A549 (cell line): ENCODE data around the gene CHRNA10. TPM values are rescaled to one million over a fixed set of nuclear protein-coding genes. Genes with fewer than 3 reads are reported as not detected.

Experiments used
- ATAC-seq, 2 experiments: fragments of 200-7000 bp in 1 of 2; fragments of >200 bp in 1 of 2; cut with Nextera tagmentation in 1 of 2; cut with Tn5 transposase in 1 of 2; 3 replicates each; pipeline versions ENCODE4 v1.8.0 to v1.9.1; 2018 to 2020; ENCODE audit warnings: mild to moderate bottlenecking in 1 of 2, moderate library complexity in 1 of 2
- CTCF ChIA-PET: fragments of 300-600 bp; sonication (Branson Sonifier 250); formaldehyde crosslinking; extraction: SDS; loops from one replicate; lab custom pipeline; 2021; ENCODE audit warnings: antibody characterized with exemption, inconsistent platforms; lab: Yijun Ruan, JAX
- POLR2A ChIA-PET: fragments of 350-600 bp; formaldehyde crosslinking; extraction: SDS; loops from one replicate; lab custom pipeline; 2021; ENCODE audit warnings: antibody characterized with exemption, inconsistent platforms; lab: Yijun Ruan, JAX
- DNase-seq, 2 experiments: peaks; one replicate each; pipeline versions ENCODE4 v3.0.0 to v3.0.0-alpha.2; 2011 to 2016; ENCODE audit warnings: low read depth in 1 of 2, low spot score in 1 of 2
- FAIRE-seq: peaks from 2 replicates; lab custom pipeline; 2011; peaks lifted over from hg19 to GRCh38; lab: Jason Lieb, UNC
- H3K27ac ChIP-seq, 2 experiments: fragments of >200 bp; sonication (Bioruptor Twin); formaldehyde crosslinking; 3 replicates each; pipeline ENCODE4 v1.5.1; 2016 to 2017
- H3K4me1 ChIP-seq: fragments of >200 bp; sonication (Bioruptor Twin); formaldehyde crosslinking; 3 replicates; pipeline ENCODE4 v1.6.1; 2016
- H3K4me2 ChIP-seq: fragments of >200 bp; sonication (Bioruptor Twin); formaldehyde crosslinking; 3 replicates; pipeline ENCODE4 v1.6.1; 2016
- H3K4me3 ChIP-seq: fragments of >200 bp; sonication (Bioruptor Twin); formaldehyde crosslinking; 3 replicates; pipeline ENCODE4 v1.5.1; 2016
- H3K9me3 ChIP-seq: fragments of >200 bp; sonication (Bioruptor Twin); formaldehyde crosslinking; 3 replicates; pipeline ENCODE4 v1.6.1; 2016
- BCL3 ChIP-seq: fragments of >200 bp; sonication (Bioruptor Twin); formaldehyde crosslinking; IDR thresholded peaks from 3 replicates; pipeline ENCODE4 v1.6.1; 2016
- CTCF ChIP-seq: fragments of >200 bp; sonication (Bioruptor Twin); formaldehyde crosslinking; IDR thresholded peaks from 3 replicates; pipeline ENCODE4 v1.5.1; 2016
- EHMT2 ChIP-seq: fragments of 200-600 bp; sonication (generic); IDR thresholded peaks from 2 replicates; pipeline ENCODE4 v1.6.1; 2016; ENCODE audit warnings: antibody characterized with exemption, low read depth, mild to moderate bottlenecking, moderate library complexity
- EP300 ChIP-seq, 2 experiments: fragments of >200 bp; sonication (Bioruptor Twin); formaldehyde crosslinking; IDR thresholded peaks; 2 replicates in 1 of 2; 3 replicates in 1 of 2; pipeline ENCODE4 v1.6.1; 2016 to 2017
- FOSL2 ChIP-seq, 2 experiments: fragments of 450-650 bp in 1 of 2; fragments of >200 bp in 1 of 2; sonication (Bioruptor Twin) in 1 of 2; formaldehyde crosslinking; IDR thresholded peaks; 2 replicates each; pipeline versions ENCODE4 v1.5.0 to v1.6.1; 2016 to 2020; ENCODE audit warnings: mild to moderate bottlenecking in 1 of 2, moderate library complexity in 1 of 2
- FOXS1 ChIP-seq: fragments of 250-450 bp; sonication (Bioruptor Pico); IDR thresholded peaks from 2 replicates; pipeline ENCODE4 v1.5.0; 2020; ENCODE audit warnings: mild to moderate bottlenecking, moderate library complexity
- GATA3 ChIP-seq: IDR thresholded peaks from 2 replicates; pipeline ENCODE4 v1.6.1; 2012; ENCODE audit warnings: borderline replicate concordance
- HDAC2 ChIP-seq: fragments of 200-600 bp; sonication (generic); IDR thresholded peaks from 2 replicates; pipeline ENCODE4 v1.6.1; 2016
- HOXA7 ChIP-seq: fragments of 250-450 bp; sonication (Bioruptor Pico); IDR thresholded peaks from 2 replicates; pipeline ENCODE4 v1.5.0; 2020; ENCODE audit warnings: mild to moderate bottlenecking, moderate library complexity
- HOXB13 ChIP-seq: fragments of 250-450 bp; sonication (Bioruptor Pico); IDR thresholded peaks from 2 replicates; pipeline ENCODE4 v1.5.0; 2020; ENCODE audit warnings: low read depth, mild to moderate bottlenecking, moderate library complexity
- JUNB ChIP-seq: fragments of >200 bp; sonication (Bioruptor Twin); formaldehyde crosslinking; IDR thresholded peaks from 2 replicates; pipeline ENCODE4 v1.6.1; 2016
- KDM5A ChIP-seq: fragments of 200-600 bp; sonication (generic); IDR thresholded peaks from 2 replicates; pipeline ENCODE4 v1.6.1; 2016; ENCODE audit warnings: antibody characterized with exemption, mild to moderate bottlenecking
- MAZ ChIP-seq: fragments of 150-350 bp; IDR thresholded peaks from 2 replicates; pipeline ENCODE4 v1.6.1; 2014; ENCODE audit warnings: antibody characterized with exemption, low read depth, low read length, borderline replicate concordance
- MYC ChIP-seq: IDR thresholded peaks from 2 replicates; pipeline ENCODE4 v1.6.1; 2012; ENCODE audit warnings: mild to moderate bottlenecking, inconsistent platforms, low read length, improper control_type of control experiment, borderline replicate concordance
- NFE2L2 ChIP-seq: fragments of 150-350 bp; conservative IDR thresholded peaks from 2 replicates; pipeline ENCODE4 v1.6.1; 2014; ENCODE audit warnings: low read length
- NPAS2 ChIP-seq: fragments of 250-450 bp; sonication (Bioruptor Pico); IDR thresholded peaks from 2 replicates; pipeline ENCODE4 v1.8.0; 2022; ENCODE audit warnings: mild to moderate bottlenecking, moderate library complexity, borderline replicate concordance
- NR3C1 ChIP-seq: fragments of >200 bp; sonication (Bioruptor Twin); formaldehyde crosslinking; IDR thresholded peaks from 3 replicates; pipeline ENCODE4 v1.6.1; 2017
- RARB ChIP-seq: fragments of 250-450 bp; sonication (Bioruptor Pico); IDR thresholded peaks from 2 replicates; pipeline ENCODE4 v1.8.0; 2021; ENCODE audit warnings: mild to moderate bottlenecking, moderate library complexity
- RFX5 ChIP-seq: fragments of 450-650 bp; IDR thresholded peaks from 2 replicates; pipeline ENCODE4 v1.7.1; 2014; ENCODE audit warnings: antibody characterized with exemption, mild to moderate bottlenecking, moderate library complexity
- TFCP2L1 ChIP-seq: fragments of 250-450 bp; sonication (Bioruptor Pico); IDR thresholded peaks from 2 replicates; pipeline ENCODE4 v1.5.0; 2021; ENCODE audit warnings: mild to moderate bottlenecking
- TP53 ChIP-seq: fragments of 250-450 bp; sonication (Bioruptor Pico); IDR thresholded peaks from 2 replicates; pipeline ENCODE4 v1.5.0; 2021; ENCODE audit warnings: mild to moderate bottlenecking, moderate library complexity
- USF2 ChIP-seq: fragments of 450-650 bp; IDR thresholded peaks from 2 replicates; pipeline ENCODE4 v1.6.1; 2014; ENCODE audit warnings: antibody characterized with exemption
- ZFP36 ChIP-seq: fragments of 450-650 bp; IDR thresholded peaks from 2 replicates; pipeline ENCODE4 v1.6.1; 2014; ENCODE audit warnings: borderline replicate concordance; ENCODE audit not compliant: partially characterized antibody
- WGBS: methylation state at CpG from one replicate; pipeline ENCODE4 v1.1.6; 2017; ENCODE audit errors: missing lambda C conversion rate; 5-methylcytosine and 5-hydroxymethylcytosine counted together
- polyA plus RNA-seq, 4 experiments: library from polyadenylated mRNA; depleted of rRNA in 3 of 4; stranded (reverse); fragments of >200 nt; fragmentation: RNase III in 1 of 4; extraction: RNeasy Plus Mini Kit Qiagen cat#74134 plus additional on column Dnase treatment in 1 of 4; gene quantifications; 2 replicates in 3 of 4; 3 replicates in 1 of 4; pipeline ENCODE4 v1.2.3, GENCODE V29; 2011 to 2017
- TF ChIP-seq, protein P1 (sequence below): fragments of >200 bp; sonication (Bioruptor Twin); formaldehyde crosslinking; IDR thresholded peaks from 2 replicates; pipeline ENCODE4 v1.6.1; 2016
- TF ChIP-seq, protein P2 (sequence below): IDR thresholded peaks from 2 replicates; pipeline ENCODE4 v1.6.1; 2012

The CHRNA10 gene
- polyA plus RNA-seq, 2 of the 4 experiments (the other 2 are of a cell fraction): 0.44 to 0.85 TPM

GRCh38 chr11:3710485-3711259 is 39.5 kb upstream of the CHRNA10 start:
- H3K27ac ChIP-seq: no peak overlapping the region
- ChIA-PET CTCF (interaction anchor here (0.6 to 1.6 kb wide), 4 partner anchors 9 to 350 kb away, joined by 3 to 5 read pairs (median 4); no protein-coding TSS in a partner anchor), POLR2A (no interaction called here)
- WGBS: 93% methylated on average over 4 of the region's 4 CpGs
- no peaks in the 10 kb centered on the region for H3K4me1 ChIP-seq
- no peak overlapping the region for H3K4me3 ChIP-seq
- DNase-seq: no peak
- TF ChIP-seq, protein P1, sequence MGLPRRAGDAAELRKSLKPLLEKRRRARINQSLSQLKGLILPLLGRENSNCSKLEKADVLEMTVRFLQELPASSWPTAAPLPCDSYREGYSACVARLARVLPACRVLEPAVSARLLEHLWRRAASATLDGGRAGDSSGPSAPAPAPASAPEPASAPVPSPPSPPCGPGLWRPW: no peak
- no peak for TF ChIP-seq RARB
- TF ChIP-seq HDAC2: no peak
- no peak for TF ChIP-seq MYC
- TF ChIP-seq EHMT2: no peak
- TF ChIP-seq TFCP2L1 (CRISPR knock-in tag): no peak
- no peak for TF ChIP-seq HOXB13 (CRISPR knock-in tag)
- no peak for TF ChIP-seq NPAS2
- TF ChIP-seq HOXA7 (CRISPR knock-in tag): no peak
- TF ChIP-seq NFE2L2: no peak
- TF ChIP-seq, protein P2, sequence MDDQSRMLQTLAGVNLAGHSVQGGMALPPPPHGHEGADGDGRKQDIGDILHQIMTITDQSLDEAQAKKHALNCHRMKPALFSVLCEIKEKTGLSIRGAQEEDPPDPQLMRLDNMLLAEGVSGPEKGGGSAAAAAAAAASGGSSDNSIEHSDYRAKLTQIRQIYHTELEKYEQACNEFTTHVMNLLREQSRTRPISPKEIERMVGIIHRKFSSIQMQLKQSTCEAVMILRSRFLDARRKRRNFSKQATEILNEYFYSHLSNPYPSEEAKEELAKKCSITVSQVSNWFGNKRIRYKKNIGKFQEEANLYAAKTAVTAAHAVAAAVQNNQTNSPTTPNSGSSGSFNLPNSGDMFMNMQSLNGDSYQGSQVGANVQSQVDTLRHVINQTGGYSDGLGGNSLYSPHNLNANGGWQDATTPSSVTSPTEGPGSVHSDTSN: no peak
- TF ChIP-seq, all 56 proteins: peak for 0
- no peak for FAIRE-seq
- Histone ChIP-seq H3K9me3 (no peaks in the 10 kb centered on the region), H3K4me2 (no peak overlapping the region)
- no peak for ATAC-seq

GRCh38 chr11:3709977-3710376 is 38.8 kb upstream of the CHRNA10 start:
- DNase-seq: no peak
- H3K4me2 ChIP-seq: no peak overlapping the region
- ATAC-seq: no peak
- 98% methylated on average over 1 of the region's 1 CpG for WGBS
- ChIA-PET CTCF (interaction anchor here (0.6 to 1.6 kb wide), 2 partner anchors 98 to 350 kb away, joined by 3 to 5 read pairs; no protein-coding TSS in a partner anchor), POLR2A (no interaction called here)
- no peak overlapping the region for H3K4me3 ChIP-seq
- H3K4me1 ChIP-seq: no peaks in the 10 kb centered on the region
- no peak for FAIRE-seq
- H3K9me3 ChIP-seq: no peaks in the 10 kb centered on the region
- H3K27ac ChIP-seq: no peak overlapping the region
- TF ChIP-seq GATA3: no peak
- TF ChIP-seq FOSL2 (IDR thresholded peaks at IDR 0.05): no peak
- no peak for TF ChIP-seq FOSL2 (CRISPR knock-in tag; IDR thresholded peaks at IDR 0.05)
- TF ChIP-seq FOXS1 (CRISPR knock-in tag): no peak
- no peak for TF ChIP-seq HDAC2
- TF ChIP-seq JUNB: no peak
- TF ChIP-seq KDM5A: no peak
- no peak for TF ChIP-seq TFCP2L1 (CRISPR knock-in tag)
- no peak for TF ChIP-seq TP53

GRCh38 chr11:3707176-3707575 is 36.0 kb upstream of the CHRNA10 start:
- ATAC-seq: no peak

DNA sequence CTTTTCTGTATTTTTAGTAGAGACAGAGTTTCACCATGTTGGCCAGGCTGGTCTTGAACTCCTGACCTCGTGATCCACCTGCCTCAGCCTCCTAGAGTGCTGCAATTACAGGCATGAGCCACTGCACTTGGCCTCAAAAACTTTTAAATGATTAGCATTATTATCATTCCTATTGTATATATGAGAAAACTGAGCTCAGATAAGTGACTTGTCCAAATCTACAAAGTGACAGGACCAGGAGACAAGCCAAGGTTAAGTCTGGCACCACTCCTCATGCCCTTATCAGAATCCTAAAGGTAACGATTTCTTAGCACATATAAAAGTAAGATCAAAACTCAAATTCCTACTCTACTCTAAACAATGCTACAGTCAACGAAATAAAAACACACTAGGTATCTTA is 32.2 kb upstream of the CHRNA10 start:
- CTCF ChIA-PET: interaction anchor here (0.6 to 1.5 kb wide), 3 partner anchors 9 to 371 kb away, joined by 3 to 5 read pairs (median 3); no protein-coding TSS in a partner anchor
- H3K4me2 ChIP-seq: no peak overlapping the region
- ATAC-seq (no peak), DNase-seq (no peak), FAIRE-seq (no peak)
- 90% methylated on average over 3 of the region's 3 CpGs for WGBS
- H3K9me3 ChIP-seq: no peaks in the 10 kb centered on the region
- no peak overlapping the region for H3K4me3 ChIP-seq
- POLR2A ChIA-PET: no interaction called here
- no peaks in the 10 kb centered on the region for H3K4me1 ChIP-seq
- no peak overlapping the region for H3K27ac ChIP-seq
- TF ChIP-seq, protein P2: no peak
- TF ChIP-seq MAZ: no peak
- TF ChIP-seq MYC: no peak
- TF ChIP-seq CTCF: no peak
- TF ChIP-seq USF2: no peak
- no peak for TF ChIP-seq BCL3
- TF ChIP-seq NR3C1: no peak
- no peak for TF ChIP-seq KDM5A
- TF ChIP-seq EP300 (IDR thresholded peaks at IDR 0.05): no peak
- TF ChIP-seq FOXS1 (CRISPR knock-in tag): no peak

More at GRCh38 chr11:3707176-3707575, 36.0 kb upstream of the CHRNA10 start:
- Histone ChIP-seq H3K4me3 (no peak overlapping the region), H3K27ac (no peak overlapping the region), H3K4me1 (no peaks in the 10 kb centered on the region), H3K4me2 (no peak overlapping the region), H3K9me3 (no peaks in the 10 kb centered on the region)
- FAIRE-seq (no peak), DNase-seq (no peak)
- POLR2A ChIA-PET: no interaction called here
- CTCF ChIA-PET: interaction anchor here (0.9 kb wide), 1 partner anchor 9 kb away, joined by 3 read pairs; no protein-coding TSS in a partner anchor
- 76% methylated on average over 2 of the region's 2 CpGs for WGBS
- TF ChIP-seq RFX5: no peak
- TF ChIP-seq ZFP36: no peak
- TF ChIP-seq EHMT2: no peak
